Fibroblast of pulmonary artery (primary cell): ENCODE measurements around the gene POLA2.

Source experiments
- DNase-seq: peaks from one replicate; pipeline ENCODE4 v3.0.0-alpha.2; 2010; ENCODE audit warnings: low read depth
- H3K4me3 ChIP-seq: replicated peaks from 2 replicates; pipeline ENCODE4 v1.5.1; 2011; ENCODE audit warnings: low read depth, mild to moderate bottlenecking, control low read depth, low read length, moderate library complexity
- CTCF ChIP-seq: IDR thresholded peaks from 2 replicates; pipeline ENCODE4 v1.5.1; 2011; ENCODE audit warnings: mild to moderate bottlenecking, control low read depth, low read length, inconsistent platforms; ENCODE audit errors: missing control alignments

The POLA2 gene

GRCh38 chr11:65315204-65315865, 53.6 kb downstream of the POLA2 start:
- TF ChIP-seq CTCF, result peak; percentile 69
- peak; percentile 78 for DNase-seq
- H3K4me3 ChIP-seq, result peak overlapping the region; percentile 95

- peak overlapping the region; percentile 95 for H3K4me3 ChIP-seq
- no peak for DNase-seq
- TF ChIP-seq CTCF, result no peak
Observed at GRCh38 chr11:65315866-65316226, 54.1 kb downstream of the POLA2 start.

- TF ChIP-seq CTCF, result no peak
- H3K4me3 ChIP-seq, result peak overlapping the region; percentile 95
- DNase-seq, result peak; percentile 92
Observed at GRCh38 chr11:65316227-65317024, 54.7 kb downstream of the POLA2 start.

GRCh38 chr11:65317025-65317786, 55.4 kb downstream of the POLA2 start:
- peak overlapping the region; percentile 95 for H3K4me3 ChIP-seq
- peak; percentile 86 for DNase-seq
- TF ChIP-seq CTCF, result no peak

- no peak overlapping the region for H3K4me3 ChIP-seq
- no peak for DNase-seq
- no peak for TF ChIP-seq CTCF
Observed at GRCh38 chr11:65320386-65321075, 58.8 kb downstream of the POLA2 start.

GRCh38 chr11:65321076-65321475, 59.3 kb downstream of the POLA2 start:
- no peak for TF ChIP-seq CTCF
- no peak overlapping the region for H3K4me3 ChIP-seq

More at GRCh38 chr11:65321076-65321475, 59.3 kb downstream of the POLA2 start:
- DNase-seq, result no peak
